G401 (cell line): Measurements from ENCODE around the gene CDKN2C. TPM values are rescaled to one million over a fixed set of nuclear protein-coding genes. Genes with fewer than 3 reads are reported as not detected.
"Not testable (repeated sequence)": the region's sequence is repeated elsewhere in the genome, so short reads cannot be mapped to it uniquely, and the experiment has no call there.

Source experiments
- DNase-seq: peaks from one replicate; pipeline ENCODE4 v3.0.0-alpha.2; 2015; ENCODE audit warnings: low spot score
- in situ Hi-C: cut with HindIII; loops from 2 replicates; pipeline ENCODE4 v1.10.0; 2016; ENCODE audit warnings: low sequenced_read_pairs, mixed read lengths
- total RNA-seq: library from RNA; depleted of rRNA; stranded (reverse); fragments of >200 nt; shearing (Covaris generic); gene quantifications from 2 replicates; pipeline ENCODE4 v1.2.3, GENCODE V29; 2014; rRNA removed

CDKN2C gene
- total RNA-seq, 1 experiment from 2014 or later, result 104 TPM

DNA sequence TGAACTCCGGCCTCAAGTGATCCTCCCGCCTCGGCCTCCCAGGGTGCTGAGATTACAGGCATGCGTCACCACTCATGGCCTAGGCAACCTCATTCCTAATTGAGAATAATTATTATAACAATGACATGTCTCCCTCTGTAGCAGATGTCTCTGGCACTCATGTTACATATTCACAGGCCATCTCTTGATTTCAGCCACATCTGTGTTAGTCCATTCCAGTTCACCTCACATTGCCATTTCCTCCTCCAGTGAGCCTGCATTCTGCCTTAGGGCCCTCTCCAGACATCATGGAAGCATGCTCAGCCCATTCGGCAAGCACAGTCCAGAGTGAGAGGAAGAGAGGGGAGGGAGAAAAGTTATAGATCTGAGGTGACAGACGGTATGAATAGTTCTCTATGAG lies 32.5 kb downstream of the CDKN2C start:
- DNase-seq, result no peak
- in situ Hi-C loops, result no loop called here

DNA sequence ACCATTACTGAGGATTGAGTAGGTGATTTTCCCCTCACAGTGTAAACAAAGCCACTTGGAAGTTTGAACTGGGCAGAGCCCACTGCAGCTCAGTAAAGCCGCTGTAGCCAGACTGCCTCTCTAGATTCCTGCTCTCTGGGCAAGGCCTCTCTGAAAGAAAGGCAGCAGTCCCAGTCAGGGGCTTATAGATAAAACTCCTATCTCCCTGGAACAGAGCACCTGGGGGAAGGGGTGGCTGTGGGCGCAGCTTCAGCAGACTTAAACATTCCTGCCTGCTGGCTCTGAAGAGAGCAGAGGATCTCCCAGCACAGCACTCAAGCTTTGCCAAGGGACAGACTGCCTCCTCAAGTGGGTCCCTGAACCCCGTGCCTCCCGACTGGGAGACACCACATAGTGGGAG lies 35.5 kb downstream of the CDKN2C start:
- DNase-seq, in situ Hi-C loops: not testable (repeated sequence)

DNA sequence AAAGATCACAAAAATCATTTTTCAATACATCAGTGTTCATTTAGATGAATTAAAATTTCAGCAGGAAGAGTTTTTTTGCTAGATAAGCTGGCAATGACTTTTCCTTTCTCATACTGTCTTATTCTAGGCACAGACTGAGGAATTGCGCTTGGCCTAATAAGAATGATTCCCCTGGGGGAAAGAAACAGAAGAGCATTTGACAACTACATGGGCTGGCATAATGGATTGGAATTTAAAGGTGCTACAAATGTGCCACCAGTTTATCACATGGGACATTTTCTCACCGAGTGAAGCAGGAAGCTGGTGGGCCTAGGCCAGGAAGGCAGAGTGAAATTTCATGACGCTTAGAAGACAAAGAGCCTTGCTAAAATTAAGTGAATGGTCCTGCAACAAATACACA lies 39.3 kb downstream of the CDKN2C start:
- no peak for DNase-seq
- in situ Hi-C loops, result no loop called here

DNA sequence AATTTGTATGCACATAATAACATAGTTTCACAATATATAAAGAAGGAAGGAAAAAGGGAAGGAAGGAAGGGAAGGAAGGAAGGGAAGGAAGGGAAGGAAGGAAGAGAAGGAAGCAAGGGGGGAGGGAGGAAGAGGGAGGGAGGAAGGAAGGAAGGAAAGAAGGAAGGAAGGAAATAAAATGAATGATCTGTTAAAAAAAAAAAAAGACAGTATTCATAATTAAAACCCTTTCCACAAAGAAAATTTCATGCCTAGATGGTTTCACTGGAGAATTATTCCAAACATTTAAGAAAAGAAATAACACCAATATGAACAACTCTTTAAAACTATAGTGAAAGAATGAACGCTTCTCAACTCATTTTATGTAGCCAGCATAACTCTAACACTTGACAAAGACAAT lies 44.8 kb downstream of the CDKN2C start:
- in situ Hi-C loops, result no loop called here

DNA sequence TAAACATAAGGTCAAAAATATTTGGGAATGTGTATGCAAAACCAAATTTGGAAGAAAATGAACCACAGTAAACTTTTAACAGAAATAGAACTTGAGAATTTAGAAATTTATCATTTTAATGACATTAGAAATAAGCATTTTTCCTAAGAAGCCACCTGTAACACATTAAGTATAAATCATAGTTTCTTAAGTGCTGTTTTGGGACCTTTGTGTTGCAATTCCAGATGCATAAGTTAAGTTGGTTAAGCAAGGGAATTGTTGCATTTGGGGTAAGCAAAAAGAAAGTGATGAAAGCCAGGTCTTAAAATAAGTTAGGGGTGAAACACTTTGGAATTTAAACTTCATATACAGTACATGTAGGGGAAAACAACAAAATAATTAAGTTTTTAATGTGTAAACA lies 49.8 kb downstream of the CDKN2C start:
- no peak for DNase-seq
- in situ Hi-C loops, result no loop called here

More for the DNA sequence above, 44.8 kb downstream of the CDKN2C start:
- no peak for DNase-seq

Other genes with a start within 250 kb of the CDKN2C start
- 38.0 and 114 TPM in 2 replicates for gene FAF1, start 10.0 kb upstream of the CDKN2C start, total RNA-seq
- gene C1orf185, start 132.0 kb downstream of the CDKN2C start, total RNA-seq, result not detected in 2 replicates